ENCODE data around the gene RBBP5.

- TF ChIP-seq ZNF121 (CRISPR knock-in tag; IDR thresholded peaks at IDR 0.05) (no peak), PRDM15 (CRISPR knock-in tag; IDR thresholded peaks at IDR 0.05) (no peak), JUN (CRISPR knock-in tag; IDR thresholded peaks at IDR 0.05) (no peak), CTCF (IDR thresholded peaks at IDR 0.05) (no peak), ATF2 (CRISPR knock-in tag; IDR thresholded peaks at IDR 0.05; ENCODE audit: borderline replicate concordance, low read depth) (no peak), TCF7 (CRISPR knock-in tag; IDR thresholded peaks at IDR 0.05; ENCODE audit: low read depth) (no peak), ATF1 (CRISPR knock-in tag; IDR thresholded peaks at IDR 0.05) (no peak), NFE2L1 (CRISPR knock-in tag; IDR thresholded peaks at IDR 0.05) (no peak), MXD4 (CRISPR knock-in tag; IDR thresholded peaks at IDR 0.05; ENCODE audit: borderline replicate concordance) (no peak), NFYB (CRISPR knock-in tag; conservative IDR thresholded peaks at IDR 0.05; ENCODE audit: low read depth) (no peak), E2F1 (CRISPR knock-in tag; IDR thresholded peaks at IDR 0.05) (no peak)
- TF ChIP-seq, protein P1, sequence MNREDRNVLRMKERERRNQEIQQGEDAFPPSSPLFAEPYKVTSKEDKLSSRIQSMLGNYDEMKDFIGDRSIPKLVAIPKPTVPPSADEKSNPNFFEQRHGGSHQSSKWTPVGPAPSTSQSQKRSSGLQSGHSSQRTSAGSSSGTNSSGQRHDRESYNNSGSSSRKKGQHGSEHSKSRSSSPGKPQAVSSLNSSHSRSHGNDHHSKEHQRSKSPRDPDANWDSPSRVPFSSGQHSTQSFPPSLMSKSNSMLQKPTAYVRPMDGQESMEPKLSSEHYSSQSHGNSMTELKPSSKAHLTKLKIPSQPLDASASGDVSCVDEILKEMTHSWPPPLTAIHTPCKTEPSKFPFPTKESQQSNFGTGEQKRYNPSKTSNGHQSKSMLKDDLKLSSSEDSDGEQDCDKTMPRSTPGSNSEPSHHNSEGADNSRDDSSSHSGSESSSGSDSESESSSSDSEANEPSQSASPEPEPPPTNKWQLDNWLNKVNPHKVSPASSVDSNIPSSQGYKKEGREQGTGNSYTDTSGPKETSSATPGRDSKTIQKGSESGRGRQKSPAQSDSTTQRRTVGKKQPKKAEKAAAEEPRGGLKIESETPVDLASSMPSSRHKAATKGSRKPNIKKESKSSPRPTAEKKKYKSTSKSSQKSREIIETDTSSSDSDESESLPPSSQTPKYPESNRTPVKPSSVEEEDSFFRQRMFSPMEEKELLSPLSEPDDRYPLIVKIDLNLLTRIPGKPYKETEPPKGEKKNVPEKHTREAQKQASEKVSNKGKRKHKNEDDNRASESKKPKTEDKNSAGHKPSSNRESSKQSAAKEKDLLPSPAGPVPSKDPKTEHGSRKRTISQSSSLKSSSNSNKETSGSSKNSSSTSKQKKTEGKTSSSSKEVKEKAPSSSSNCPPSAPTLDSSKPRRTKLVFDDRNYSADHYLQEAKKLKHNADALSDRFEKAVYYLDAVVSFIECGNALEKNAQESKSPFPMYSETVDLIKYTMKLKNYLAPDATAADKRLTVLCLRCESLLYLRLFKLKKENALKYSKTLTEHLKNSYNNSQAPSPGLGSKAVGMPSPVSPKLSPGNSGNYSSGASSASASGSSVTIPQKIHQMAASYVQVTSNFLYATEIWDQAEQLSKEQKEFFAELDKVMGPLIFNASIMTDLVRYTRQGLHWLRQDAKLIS (CRISPR knock-in tag; IDR thresholded peaks at IDR 0.05; ENCODE audit: borderline replicate concordance), result no peak
- TF ChIP-seq, protein P2, sequence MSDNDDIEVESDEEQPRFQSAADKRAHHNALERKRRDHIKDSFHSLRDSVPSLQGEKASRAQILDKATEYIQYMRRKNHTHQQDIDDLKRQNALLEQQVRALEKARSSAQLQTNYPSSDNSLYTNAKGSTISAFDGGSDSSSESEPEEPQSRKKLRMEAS (CRISPR knock-in tag; IDR thresholded peaks at IDR 0.05), result no peak
- TF ChIP-seq, protein P3, sequence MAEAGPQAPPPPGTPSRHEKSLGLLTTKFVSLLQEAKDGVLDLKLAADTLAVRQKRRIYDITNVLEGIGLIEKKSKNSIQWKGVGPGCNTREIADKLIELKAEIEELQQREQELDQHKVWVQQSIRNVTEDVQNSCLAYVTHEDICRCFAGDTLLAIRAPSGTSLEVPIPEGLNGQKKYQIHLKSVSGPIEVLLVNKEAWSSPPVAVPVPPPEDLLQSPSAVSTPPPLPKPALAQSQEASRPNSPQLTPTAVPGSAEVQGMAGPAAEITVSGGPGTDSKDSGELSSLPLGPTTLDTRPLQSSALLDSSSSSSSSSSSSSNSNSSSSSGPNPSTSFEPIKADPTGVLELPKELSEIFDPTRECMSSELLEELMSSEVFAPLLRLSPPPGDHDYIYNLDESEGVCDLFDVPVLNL (CRISPR knock-in tag; IDR thresholded peaks at IDR 0.05; ENCODE audit: borderline replicate concordance, low read depth), result no peak
Measured at GRCh38 chr1:205169248-205169647, 47.5 kb upstream of the RBBP5 start.
